ENCODE measurements around the gene THOC6. TPM values are rescaled to one million over a fixed set of nuclear protein-coding genes. Genes with fewer than 3 reads are reported as not detected.

Gene THOC6
- total and polyA plus RNA-seq, 2 donors (not counting 1 experiment from before 2014, with no cell fraction given): 28.5 to 52.2 TPM

DNA sequence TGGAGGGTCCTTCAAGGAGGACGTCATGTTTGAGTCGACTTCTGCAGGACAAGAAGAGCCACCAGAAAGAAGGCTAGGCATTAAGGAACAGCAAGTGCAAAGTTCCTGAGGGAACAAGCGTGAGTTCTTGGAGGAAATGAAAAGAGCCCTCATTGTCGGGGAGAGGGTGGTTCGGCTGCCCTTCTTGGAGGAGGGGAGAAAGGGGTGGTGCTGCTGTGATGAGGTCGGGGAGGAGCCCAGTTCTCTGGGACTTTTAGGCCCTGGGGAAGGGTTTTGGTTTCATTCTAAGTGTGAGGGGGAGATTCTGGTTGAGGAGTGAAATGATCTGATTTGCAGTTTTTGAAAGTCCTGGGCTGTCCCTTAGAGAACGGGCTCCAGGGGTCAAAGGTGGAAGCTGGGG, 8.8 kb downstream of the THOC6 start:
- H3K27ac ChIP-seq (ENCODE audit: low read length in 2 of 2): no peak overlapping the region
- CTCF ChIA-PET: interaction anchor here (0.7 to 8.9 kb wide), 8 partner anchors 9 to 135 kb away, joined by 3 to 133 read pairs (median 8); partner anchors contain the start of genes HCFC1R1, MMP25 and THOC6
- POLR2A ChIA-PET: no interaction called here
- H3K4me3 Mint-ChIP-seq: no peak overlapping the region
- H3K4me3 ChIP-seq (ENCODE audit: control extremely low read depth in 1 of 5, extremely low read depth in 1 of 5, insufficient read depth in 1 of 5, low read depth in 2 of 5, low read length in 4 of 5): no peak overlapping the region
- H3K27me3 ChIP-seq (replicated peaks in 1 of 4; ENCODE audit: control extremely low read depth in 1 of 4, control insufficient read depth in 3 of 4, insufficient read depth in 4 of 4, low read length in 3 of 4): peaks cover 0 to 83% (median 47%) of the 10 kb centered on the region in 4 experiments
- peaks cover 0 to 25% (median 0%) of the 10 kb centered on the region in 3 donors for H3K9me3 ChIP-seq (ENCODE audit: control extremely low read depth in 1 of 3, control insufficient read depth in 2 of 3, insufficient read depth in 1 of 3, low read length in 2 of 3)
- no peaks in the 10 kb centered on the region for H3K79me2 ChIP-seq (ENCODE audit: control insufficient read depth, insufficient read depth, low read length)
- WGBS (ENCODE audit: insufficient coverage): 29% methylated on average over 7 of the region's 7 CpGs
- no peak overlapping the region for H2AFZ ChIP-seq (ENCODE audit: insufficient read depth, low read depth, low read length, poor library complexity, severe bottlenecking)
- H3K27ac Mint-ChIP-seq: no peak overlapping the region
- H4K20me1 ChIP-seq (ENCODE audit: control insufficient read depth, insufficient read depth, low read length, poor library complexity, severe bottlenecking): peaks cover 27% of the 10 kb centered on the region
- H3K36me3 ChIP-seq (replicated peaks in 1 of 2; ENCODE audit: control extremely low read depth in 1 of 2, control insufficient read depth in 1 of 2, extremely low read depth in 1 of 2, insufficient read depth in 2 of 2, low read length in 1 of 2): no peaks in the 10 kb centered on the region
- intact Hi-C loops (cut with micrococcal nuclease): no loop called here
- H3K4me2 ChIP-seq (replicated peaks; ENCODE audit: low read depth, low read length, poor library complexity, severe bottlenecking): no peak overlapping the region
- H3K27me3 Mint-ChIP-seq: peaks cover 55% of the 10 kb centered on the region
- no peak for ATAC-seq (ENCODE audit: low read depth)
- DNase-seq: no peak
- H3K4me1 ChIP-seq (ENCODE audit: control insufficient read depth in 2 of 2, insufficient read depth in 2 of 2, low read length in 2 of 2): peaks cover 39 to 52% of the 10 kb centered on the region in 2 donors
- H3K4me1 Mint-ChIP-seq: peaks cover 28% of the 10 kb centered on the region
- TF ChIP-seq EZH2 (IDR thresholded peaks at IDR 0.05; ENCODE audit: borderline replicate concordance, insufficient read depth, low read depth, low read length, poor library complexity, severe bottlenecking): no peak
- TF ChIP-seq, protein P1, sequence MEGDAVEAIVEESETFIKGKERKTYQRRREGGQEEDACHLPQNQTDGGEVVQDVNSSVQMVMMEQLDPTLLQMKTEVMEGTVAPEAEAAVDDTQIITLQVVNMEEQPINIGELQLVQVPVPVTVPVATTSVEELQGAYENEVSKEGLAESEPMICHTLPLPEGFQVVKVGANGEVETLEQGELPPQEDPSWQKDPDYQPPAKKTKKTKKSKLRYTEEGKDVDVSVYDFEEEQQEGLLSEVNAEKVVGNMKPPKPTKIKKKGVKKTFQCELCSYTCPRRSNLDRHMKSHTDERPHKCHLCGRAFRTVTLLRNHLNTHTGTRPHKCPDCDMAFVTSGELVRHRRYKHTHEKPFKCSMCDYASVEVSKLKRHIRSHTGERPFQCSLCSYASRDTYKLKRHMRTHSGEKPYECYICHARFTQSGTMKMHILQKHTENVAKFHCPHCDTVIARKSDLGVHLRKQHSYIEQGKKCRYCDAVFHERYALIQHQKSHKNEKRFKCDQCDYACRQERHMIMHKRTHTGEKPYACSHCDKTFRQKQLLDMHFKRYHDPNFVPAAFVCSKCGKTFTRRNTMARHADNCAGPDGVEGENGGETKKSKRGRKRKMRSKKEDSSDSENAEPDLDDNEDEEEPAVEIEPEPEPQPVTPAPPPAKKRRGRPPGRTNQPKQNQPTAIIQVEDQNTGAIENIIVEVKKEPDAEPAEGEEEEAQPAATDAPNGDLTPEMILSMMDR (IDR thresholded peaks at IDR 0.05): no peak
- no peaks in the 10 kb centered on the region for H3K9me3 Mint-ChIP-seq (ENCODE audit: insufficient read depth)
- H3K9ac ChIP-seq (ENCODE audit: low read length): no peak overlapping the region

DNA sequence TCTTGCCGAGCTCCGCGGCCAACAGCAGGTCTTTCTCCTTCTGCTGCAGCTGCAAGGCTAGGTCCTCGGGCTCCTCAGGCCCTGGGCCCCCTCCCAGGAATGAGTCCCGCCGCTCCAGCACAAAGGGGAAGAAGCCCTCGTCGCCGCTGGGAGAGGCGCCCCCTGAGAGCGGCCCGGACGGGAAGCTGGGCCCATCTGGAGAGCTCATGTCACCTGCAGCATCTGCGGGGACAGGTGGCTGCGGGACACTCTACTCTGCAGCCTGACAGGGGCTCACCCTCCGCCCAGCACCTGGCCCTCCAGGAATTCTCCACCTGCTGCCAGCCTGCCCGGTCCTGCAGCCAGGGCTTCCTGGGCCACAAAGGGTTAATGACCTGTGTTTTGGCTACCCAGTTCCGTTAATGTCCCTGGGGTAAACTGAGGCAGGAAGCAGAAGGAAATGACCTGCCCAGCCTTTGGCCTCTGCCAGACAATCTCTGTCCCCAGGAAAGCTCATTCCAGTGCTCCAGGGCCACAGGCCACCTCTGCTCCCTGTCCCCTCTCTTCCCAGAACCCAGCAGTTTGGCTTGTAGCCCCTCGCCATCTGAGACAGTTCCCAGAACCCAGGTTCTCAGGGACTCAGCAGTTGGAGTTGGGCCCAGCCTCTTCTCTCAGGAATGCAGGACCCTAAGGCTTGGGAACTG, 11.6 kb downstream of the THOC6 start:
- Histone ChIP-seq H3K27ac (ENCODE audit: low read length in 2 of 2) (no peak overlapping the region), H4K20me1 (ENCODE audit: control insufficient read depth, insufficient read depth, low read length, poor library complexity, severe bottlenecking) (peaks cover 16% of the 10 kb centered on the region), H3K27me3 (replicated peaks in 1 of 4; ENCODE audit: control extremely low read depth in 1 of 4, control insufficient read depth in 3 of 4, insufficient read depth in 4 of 4, low read length in 3 of 4) (peaks cover 0 to 91% (median 50%) of the 10 kb centered on the region in 4 experiments), H2AFZ (ENCODE audit: insufficient read depth, low read depth, low read length, poor library complexity, severe bottlenecking) (no peak overlapping the region), H3K9me3 (ENCODE audit: control extremely low read depth in 1 of 3, control insufficient read depth in 2 of 3, insufficient read depth in 1 of 3, low read length in 2 of 3) (peaks cover 0 to 24% (median 0%) of the 10 kb centered on the region in 3 donors), H3K9ac (ENCODE audit: low read length) (no peak overlapping the region), H3K4me2 (replicated peaks; ENCODE audit: low read depth, low read length, poor library complexity, severe bottlenecking) (peak overlapping the region; percentile 73), H3K4me1 (ENCODE audit: control insufficient read depth in 2 of 2, insufficient read depth in 2 of 2, low read length in 2 of 2) (peaks cover 15 to 33% of the 10 kb centered on the region in 2 donors), H3K79me2 (ENCODE audit: control insufficient read depth, insufficient read depth, low read length) (no peaks in the 10 kb centered on the region), H3K36me3 (replicated peaks in 1 of 2; ENCODE audit: control extremely low read depth in 1 of 2, control insufficient read depth in 1 of 2, extremely low read depth in 1 of 2, insufficient read depth in 2 of 2, low read length in 1 of 2) (no peaks in the 10 kb centered on the region), H3K4me3 (ENCODE audit: control extremely low read depth in 1 of 5, extremely low read depth in 1 of 5, insufficient read depth in 1 of 5, low read depth in 2 of 5, low read length in 4 of 5) (no peak overlapping the region)
- Mint-ChIP-seq H3K9me3 (ENCODE audit: insufficient read depth) (no peaks in the 10 kb centered on the region), H3K4me3 (peak overlapping the region; percentile 49), H3K4me1 (peaks cover 14% of the 10 kb centered on the region), H3K27ac (peak overlapping the region; percentile 70), H3K27me3 (peaks cover 57% of the 10 kb centered on the region)
- no peak for DNase-seq
- no peak for TF ChIP-seq EZH2 (IDR thresholded peaks at IDR 0.05; ENCODE audit: borderline replicate concordance, insufficient read depth, low read depth, low read length, poor library complexity, severe bottlenecking)
- TF ChIP-seq, protein P1 (IDR thresholded peaks at IDR 0.05): no peak
- ChIA-PET POLR2A (interaction anchor here (0.6 kb wide), 1 partner anchor 58 kb away, joined by 4 read pairs; no protein-coding TSS in a partner anchor), CTCF (interaction anchor here (0.8 to 8.9 kb wide), 5 partner anchors 8 to 94 kb away, joined by 3 to 133 read pairs (median 28); partner anchors contain the start of genes HCFC1R1, MMP25 and THOC6)
- intact Hi-C loops (cut with micrococcal nuclease): no loop called here
- no peak for ATAC-seq (ENCODE audit: low read depth)
- 31% methylated on average over 19 of the region's 19 CpGs for WGBS (ENCODE audit: insufficient coverage)

Data from B cell (primary cell).